Measurements from ENCODE around the gene MGAM2.

DNA sequence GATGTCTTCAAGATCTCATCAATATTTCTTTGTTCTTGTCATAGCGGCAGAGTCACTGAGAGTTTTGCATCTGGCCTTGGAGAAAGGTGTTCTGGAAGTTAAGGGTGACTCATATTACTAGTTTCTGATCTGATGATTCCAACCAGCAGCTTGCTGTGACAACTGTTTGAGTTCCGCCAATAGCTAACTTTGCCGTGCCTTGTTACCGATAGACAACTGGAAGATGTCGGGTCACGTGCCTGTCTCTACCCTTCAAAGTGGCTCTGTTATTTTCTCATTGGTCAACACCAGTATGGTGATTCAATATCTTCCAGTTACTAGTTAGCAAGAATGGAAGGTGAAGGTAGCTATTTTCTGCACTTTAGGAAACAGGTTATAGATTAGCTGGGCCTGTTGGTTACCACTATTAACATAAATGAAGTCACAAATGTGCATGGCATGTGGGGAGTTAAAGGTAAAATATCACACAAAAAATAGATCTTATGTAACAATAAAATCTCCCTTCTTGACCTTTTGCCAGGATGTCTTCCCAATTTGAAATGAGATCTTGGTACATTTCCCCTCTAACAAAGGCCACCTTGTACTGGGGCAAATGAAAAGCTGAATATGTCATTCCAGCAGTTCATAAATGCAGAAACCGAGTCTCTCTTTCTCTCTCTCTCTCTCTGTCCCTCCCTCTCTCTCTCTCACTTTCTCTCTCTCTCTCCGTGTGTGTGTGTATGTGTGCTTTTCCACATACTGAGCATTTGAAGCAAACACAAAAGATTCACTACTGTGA is 2.6 kb upstream of the MGAM2 start:
- no peak for TF ChIP-seq CEBPB (IDR thresholded peaks at IDR 0.05)
- TF ChIP-seq, protein P1, sequence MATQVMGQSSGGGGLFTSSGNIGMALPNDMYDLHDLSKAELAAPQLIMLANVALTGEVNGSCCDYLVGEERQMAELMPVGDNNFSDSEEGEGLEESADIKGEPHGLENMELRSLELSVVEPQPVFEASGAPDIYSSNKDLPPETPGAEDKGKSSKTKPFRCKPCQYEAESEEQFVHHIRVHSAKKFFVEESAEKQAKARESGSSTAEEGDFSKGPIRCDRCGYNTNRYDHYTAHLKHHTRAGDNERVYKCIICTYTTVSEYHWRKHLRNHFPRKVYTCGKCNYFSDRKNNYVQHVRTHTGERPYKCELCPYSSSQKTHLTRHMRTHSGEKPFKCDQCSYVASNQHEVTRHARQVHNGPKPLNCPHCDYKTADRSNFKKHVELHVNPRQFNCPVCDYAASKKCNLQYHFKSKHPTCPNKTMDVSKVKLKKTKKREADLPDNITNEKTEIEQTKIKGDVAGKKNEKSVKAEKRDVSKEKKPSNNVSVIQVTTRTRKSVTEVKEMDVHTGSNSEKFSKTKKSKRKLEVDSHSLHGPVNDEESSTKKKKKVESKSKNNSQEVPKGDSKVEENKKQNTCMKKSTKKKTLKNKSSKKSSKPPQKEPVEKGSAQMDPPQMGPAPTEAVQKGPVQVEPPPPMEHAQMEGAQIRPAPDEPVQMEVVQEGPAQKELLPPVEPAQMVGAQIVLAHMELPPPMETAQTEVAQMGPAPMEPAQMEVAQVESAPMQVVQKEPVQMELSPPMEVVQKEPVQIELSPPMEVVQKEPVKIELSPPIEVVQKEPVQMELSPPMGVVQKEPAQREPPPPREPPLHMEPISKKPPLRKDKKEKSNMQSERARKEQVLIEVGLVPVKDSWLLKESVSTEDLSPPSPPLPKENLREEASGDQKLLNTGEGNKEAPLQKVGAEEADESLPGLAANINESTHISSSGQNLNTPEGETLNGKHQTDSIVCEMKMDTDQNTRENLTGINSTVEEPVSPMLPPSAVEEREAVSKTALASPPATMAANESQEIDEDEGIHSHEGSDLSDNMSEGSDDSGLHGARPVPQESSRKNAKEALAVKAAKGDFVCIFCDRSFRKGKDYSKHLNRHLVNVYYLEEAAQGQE (IDR thresholded peaks at IDR 0.05), result no peak
- TF ChIP-seq, protein P2, sequence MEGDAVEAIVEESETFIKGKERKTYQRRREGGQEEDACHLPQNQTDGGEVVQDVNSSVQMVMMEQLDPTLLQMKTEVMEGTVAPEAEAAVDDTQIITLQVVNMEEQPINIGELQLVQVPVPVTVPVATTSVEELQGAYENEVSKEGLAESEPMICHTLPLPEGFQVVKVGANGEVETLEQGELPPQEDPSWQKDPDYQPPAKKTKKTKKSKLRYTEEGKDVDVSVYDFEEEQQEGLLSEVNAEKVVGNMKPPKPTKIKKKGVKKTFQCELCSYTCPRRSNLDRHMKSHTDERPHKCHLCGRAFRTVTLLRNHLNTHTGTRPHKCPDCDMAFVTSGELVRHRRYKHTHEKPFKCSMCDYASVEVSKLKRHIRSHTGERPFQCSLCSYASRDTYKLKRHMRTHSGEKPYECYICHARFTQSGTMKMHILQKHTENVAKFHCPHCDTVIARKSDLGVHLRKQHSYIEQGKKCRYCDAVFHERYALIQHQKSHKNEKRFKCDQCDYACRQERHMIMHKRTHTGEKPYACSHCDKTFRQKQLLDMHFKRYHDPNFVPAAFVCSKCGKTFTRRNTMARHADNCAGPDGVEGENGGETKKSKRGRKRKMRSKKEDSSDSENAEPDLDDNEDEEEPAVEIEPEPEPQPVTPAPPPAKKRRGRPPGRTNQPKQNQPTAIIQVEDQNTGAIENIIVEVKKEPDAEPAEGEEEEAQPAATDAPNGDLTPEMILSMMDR (IDR thresholded peaks at IDR 0.05), result no peak
- no peak for TF ChIP-seq EP300 (IDR thresholded peaks at IDR 0.05)
- TF ChIP-seq JUN (IDR thresholded peaks at IDR 0.05), result no peak
- TF ChIP-seq MAZ (IDR thresholded peaks at IDR 0.05; ENCODE audit: borderline replicate concordance, low read depth, low read length), result no peak
- TF ChIP-seq POLR2A (IDR thresholded peaks at IDR 0.05; ENCODE audit: low read length), result no peak
- TF ChIP-seq NFE2L2 (conservative IDR thresholded peaks at IDR 0.05; ENCODE audit: low read length), result no peak

All from A549 (cell line).